Suppressor macrophage treated with lipopolysaccharide for 1 hour (primary cell): ENCODE results near the gene EXT2.

ENCODE experiments used
- DNase-seq, 3 donors: peaks; one replicate each; pipeline ENCODE4 v3.0.0-alpha.2; 2020 to 2022

Gene EXT2

DNA sequence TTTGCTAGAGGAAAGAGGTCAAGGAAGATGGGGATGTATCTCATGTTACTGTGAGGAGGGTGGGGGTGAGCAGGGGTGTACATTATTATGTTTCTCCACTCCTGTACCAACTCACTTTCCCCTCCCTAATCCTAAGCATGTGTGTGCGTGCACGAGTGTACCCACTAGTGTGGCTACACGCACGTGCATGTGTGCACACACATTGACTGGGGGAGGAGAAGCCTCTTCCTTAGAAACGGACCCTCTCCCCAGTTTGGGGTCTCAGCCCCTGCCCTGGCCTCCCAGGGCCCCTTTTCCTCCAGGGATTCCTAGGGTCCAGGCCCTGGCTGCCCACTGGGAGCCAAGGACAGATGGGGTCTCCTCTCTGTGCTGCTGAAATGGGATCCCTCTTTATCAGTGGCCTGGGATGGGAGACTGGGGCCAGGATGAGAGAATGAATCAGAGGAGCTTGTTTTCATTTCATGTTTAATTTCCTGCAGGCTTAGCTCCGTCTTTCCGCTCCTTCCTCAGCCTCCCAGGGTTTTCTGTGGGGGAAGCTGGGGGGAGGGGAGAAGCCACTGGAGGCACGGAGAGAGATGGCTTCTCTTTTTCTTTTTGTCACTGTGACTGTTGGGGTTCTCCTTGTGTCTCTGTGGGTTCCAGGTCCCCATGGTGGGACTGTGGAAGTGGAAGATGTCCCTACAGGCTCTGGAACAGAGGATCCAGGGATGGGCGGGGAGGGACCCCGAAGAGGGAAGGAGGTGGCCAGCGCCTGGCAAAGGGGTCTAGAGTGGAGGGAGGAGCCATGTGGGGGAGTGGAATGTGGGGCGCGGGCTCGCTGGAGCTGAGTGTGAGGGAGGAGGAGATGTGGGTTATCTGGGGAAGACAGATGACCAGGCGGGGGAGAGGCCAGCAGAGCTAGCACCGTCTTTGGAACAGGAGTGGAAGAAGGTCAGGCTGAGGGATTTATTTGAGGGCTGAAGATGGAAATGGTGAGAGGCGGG lies 174.2 kb downstream of the EXT2 start:
- no peak for DNase-seq

DNA sequence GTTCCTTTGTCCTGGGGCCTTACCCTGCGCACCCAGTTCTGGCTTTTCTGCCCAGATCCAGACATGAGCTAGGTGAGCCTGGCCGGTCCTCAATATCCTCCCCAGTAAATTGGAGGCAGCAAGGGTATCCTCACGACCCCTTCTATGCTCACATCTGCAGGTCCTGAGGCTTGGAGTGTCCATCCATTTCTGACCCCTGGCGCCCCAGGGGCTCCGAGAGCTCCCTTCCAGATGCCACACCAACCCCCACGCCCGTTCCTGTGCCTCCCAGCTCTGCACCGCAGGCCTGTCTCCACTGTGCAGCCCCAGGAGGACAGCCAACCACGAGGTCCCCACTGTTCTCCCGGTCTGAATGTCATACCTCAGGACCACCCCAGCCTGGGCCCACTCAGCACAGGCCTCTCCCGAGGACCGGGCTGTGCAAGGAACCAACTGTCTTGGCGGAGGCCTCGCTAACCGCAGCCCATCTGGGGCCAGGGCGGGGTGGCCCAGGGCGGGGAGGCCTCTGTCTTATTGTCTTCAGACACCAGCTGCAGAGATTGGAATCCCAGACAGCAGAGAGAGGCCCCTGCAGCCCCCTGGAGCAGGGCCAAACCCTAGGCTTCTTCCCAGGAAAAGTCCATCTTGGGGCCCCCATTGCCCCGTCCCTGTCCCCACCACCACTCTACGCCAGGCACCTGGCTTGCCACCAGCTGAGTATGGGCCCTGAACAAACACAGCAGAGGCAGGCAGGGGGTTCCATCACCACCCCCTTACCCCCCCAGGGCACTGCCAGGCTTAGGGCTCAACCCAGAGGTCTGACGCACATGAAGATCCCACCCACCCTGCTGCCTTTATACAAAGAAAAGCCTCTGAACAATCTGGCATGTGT lies 175.2 kb downstream of the EXT2 start:
- no peak for DNase-seq

DNA sequence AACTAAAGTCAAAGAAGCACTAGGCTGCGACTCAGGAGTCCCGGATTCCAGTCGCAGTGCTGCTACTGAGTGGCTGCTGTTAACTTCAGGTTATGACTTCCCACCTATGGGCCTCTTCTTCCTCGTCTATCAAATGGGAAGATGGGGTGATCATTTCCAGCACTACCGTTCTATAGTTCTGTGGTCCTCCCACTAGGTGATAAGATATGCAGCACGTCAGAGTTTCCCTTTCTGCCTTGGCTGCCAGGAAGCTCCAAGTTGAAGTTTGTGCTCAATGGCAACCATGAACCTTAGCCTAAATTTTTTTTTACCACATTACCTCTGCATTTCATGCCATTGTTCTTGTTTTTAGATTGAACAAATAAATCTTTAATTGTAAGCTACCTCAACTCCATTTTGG lies 175.8 kb downstream of the EXT2 start:
- no peak for DNase-seq

GRCh38 chr11:44274404-44274803 lies 178.9 kb downstream of the EXT2 start:
- no peak for DNase-seq

DNA sequence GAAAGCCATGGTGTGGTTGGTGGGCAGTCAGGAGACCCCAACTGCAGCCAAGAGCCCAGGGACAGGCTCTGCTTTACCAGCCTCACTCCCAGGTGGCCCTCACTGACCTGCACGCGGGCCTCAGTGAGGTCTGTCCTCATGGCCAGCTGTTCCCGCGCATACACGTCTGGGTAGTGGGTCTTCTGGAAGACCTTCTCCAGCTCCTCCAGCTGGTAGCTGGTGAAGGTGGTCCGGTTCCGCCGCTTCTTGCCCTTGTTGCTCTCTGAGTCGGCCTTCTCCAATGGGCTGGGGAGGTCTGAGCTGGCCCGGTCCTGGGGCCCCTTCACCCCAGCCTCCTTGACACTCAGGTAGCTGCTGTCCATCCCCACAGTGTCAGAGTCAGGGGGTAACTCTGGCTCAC lies 179.8 kb downstream of the EXT2 start:
- no peak for DNase-seq

DNA sequence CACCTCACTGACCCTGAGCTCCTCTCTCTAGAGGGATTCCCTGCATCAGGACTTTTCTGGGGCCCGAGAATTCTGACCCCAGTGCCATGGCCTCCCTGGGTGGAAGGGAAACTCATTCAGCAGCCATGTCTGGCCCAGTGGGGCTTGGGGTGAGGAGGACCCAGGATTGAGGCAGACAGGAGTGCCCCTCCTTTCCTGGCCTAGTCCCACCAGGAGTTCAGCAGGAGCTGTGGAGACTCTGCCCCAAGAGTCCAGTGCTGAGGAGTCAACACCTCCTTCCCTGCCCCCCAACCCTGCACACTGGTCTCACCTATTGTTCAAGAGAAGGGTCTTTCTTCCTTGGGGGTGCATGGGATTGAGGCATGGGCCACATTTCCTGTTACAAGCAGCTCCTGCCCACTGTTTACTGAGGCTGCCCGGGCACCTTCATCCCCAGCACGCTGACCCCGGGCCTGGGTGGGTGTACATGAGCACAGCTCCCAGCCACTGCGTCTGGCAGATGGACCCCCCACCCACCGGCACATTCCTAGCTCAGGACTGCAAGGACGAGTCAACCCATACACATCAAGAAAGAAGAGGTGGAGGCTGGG lies 180.6 kb downstream of the EXT2 start:
- DNase-seq: no peak

DNA sequence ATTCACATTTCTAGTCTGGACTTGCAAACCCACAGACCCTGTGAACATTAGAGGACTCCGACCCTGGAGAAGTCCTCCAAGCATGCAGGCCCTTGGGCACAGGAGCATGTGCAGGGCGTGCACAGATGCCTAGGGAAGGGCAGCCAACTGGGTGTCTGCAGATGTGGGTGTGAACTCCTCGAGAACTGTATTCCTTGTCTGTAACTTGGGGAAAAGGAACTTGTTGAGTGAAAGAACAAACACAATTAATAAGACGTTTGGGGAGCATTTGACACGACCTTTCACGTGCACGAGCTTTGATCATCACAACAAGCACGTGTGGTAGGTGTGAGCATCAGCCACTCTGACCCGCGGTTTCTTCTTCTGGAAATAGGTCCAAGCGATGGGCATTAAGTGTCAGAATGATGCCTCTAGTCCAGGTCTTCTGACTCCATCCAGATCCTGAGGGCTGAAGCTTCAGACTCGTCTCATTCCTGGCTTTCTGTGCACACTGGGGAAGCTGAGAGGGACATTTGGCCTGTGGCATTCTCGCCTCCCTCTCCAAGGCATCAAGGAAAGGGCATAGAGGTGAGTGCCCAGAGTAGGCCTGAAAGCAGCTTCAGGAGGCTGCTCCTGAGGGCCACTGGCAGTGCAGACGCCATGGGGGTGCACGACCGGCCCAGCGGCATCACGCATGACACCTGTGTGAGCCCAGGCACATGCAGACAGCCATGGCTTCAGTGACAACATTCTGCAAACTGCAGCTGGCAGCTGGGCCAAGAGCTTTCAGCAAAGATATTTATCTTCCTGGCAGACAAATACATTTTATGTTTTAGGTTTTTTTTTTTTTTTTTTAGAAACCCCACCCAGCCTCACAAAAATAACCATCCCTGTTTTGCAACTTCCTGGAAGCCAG lies 182.0 kb downstream of the EXT2 start:
- no peak for DNase-seq

DNA sequence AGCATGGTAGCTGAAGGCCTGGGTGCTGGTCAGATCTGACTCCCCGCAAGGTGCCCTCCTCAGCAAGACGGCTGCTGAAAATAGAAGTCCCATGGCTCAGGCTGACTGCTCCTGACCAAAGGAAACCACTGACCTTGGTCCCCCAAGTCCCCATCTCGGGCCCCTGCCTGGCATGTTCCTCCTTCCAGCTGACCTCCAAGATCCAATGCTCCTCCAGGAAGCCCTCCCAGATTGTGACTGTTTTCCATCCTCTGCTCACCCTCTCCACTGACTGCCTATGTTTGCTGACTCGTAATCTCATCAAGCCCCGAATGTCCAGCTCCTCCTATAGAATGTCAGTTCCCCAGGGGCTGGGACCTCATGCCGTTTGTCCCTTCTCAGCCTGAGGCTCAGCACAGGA lies 184.0 kb downstream of the EXT2 start:
- DNase-seq: no peak

- DNase-seq: no peak
These were observed 184.8 kb downstream of the EXT2 start for GRCh38 chr11:44280257-44280656.

DNA sequence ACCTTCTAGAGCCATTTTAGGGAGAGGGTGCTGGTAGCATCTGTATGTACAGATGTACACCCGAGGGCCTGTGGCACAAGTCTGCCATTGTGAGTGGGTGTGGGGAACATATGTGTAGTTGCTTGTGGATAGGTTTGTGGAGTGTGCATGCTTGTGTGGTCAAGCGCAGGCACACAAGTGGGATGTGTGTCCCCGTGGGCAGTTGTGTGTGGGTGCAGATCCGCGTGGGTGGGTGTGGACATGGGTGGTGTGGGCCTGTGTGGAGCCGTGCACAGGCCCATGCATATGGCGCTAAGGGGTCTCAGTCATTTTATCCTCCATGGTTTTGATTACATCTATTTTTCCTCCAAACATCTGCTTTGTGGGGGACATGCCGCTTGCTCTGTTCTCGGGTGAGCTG lies 185.7 kb downstream of the EXT2 start:
- no peak for DNase-seq

DNA sequence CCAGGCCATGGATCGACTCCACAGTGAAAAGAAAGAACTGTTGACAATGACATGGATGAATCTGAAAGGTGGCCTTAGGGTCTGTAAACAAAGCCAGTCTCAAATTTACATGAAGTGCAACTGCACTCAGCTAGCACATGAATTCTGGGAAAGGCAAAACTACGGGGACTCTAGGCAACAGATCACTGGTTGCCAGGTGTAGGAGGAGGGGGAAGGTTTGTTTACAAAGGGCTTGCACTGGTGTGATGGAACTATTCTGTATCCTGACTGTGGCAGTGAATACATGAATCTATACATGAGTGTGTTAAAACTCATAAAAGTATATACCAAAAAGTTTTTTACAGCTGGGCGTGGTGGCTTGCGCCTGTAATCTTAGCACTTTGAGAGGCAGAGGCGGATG lies 187.1 kb downstream of the EXT2 start:
- no peak for DNase-seq

GRCh38 chr11:44285756-44286155 lies 190.3 kb downstream of the EXT2 start:
- no peak for DNase-seq

DNA sequence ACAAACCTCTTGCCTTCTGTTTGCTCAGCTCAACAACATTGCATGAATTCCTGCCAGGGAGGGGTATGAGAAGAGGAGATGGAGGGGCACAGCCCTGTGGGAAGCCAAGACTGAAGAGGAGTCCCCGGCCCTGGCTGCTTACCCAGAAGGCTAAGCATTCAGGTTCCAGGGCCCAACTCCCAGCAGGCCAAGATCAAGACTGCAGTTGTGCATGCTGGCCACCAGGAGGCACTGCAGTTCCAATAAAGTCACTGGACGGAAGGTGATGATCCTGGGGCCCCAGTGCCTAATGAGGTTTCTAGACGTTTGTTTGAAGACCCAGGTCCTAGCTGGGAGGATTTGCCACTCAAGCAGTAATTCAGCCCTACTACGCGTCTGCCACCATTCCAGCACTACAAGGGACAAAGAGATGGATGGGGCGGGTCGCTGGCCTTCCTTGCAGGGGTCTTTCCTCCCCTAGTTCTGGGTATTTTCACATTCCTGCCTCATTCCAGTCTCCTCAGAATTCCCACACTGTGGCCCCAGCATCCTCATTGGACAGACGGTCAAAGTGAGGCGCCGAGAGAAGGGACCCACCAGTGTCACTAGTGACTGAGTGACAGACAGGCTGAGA lies 190.9 kb downstream of the EXT2 start:
- DNase-seq: peak; percentile 74 to 85 (median 75)

DNA sequence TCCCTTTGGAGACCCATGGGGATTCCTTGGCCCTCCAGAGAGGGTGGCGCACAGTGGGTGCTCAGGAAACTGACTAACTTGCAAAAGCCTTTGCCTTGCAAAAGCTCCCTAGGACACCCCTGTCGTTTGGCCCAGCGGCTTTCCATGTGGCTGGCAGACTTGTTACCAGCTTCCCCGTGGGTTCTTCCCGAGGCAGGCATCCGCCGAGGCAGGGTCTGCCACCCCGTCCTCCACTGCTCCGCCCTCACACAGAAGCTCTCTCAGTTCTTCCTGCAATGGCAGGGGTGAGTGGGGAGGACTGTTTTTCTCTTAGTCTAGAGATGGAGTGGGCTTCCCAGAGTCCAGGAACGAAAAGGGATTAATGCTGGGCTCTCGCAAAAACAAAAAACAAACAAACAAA lies 191.4 kb downstream of the EXT2 start:
- DNase-seq: no peak

DNA sequence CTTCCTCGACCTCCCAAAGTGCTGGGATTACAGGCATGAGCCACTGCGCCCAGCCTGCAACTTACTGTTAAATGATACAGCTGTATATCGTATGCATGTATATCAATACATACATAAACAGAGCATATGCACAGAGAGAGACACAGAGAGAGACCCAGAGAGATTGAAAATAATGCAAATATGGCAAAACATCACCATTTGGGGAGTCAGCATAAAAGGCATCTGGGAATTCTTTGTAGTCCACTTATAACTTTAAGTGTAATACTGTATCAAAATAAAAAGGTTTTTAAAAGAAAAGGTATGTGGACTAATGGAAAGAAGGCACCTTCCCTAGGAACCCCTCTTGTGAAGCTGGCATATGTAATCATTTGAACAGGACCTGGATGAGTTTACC lies 192.7 kb downstream of the EXT2 start:
- DNase-seq: no peak

DNA sequence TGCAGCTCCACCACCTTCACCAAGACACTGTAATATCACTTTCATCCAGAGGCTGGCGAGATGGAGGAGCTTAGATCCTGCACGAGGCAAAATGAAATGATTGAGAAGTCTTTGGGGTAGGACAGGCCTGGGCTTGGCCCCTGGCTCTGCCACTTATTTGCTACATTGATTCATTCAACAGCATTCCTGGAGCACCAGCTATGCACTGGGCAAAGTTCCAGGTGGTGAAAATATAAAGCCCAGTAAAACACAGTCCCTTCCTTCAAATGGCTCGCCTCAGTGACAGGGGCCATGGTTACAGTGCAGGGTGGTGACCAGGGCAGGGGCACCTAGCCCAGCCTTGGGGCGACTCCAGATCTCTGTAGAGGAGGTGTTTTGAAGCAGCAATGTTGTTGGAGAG lies 194.7 kb downstream of the EXT2 start:
- DNase-seq: no peak
